Neural cell (in vitro differentiated cells): ENCODE measurements around the gene BRSK2.
"Not testable (repeated sequence)": the region's sequence is repeated elsewhere in the genome, so short reads cannot be mapped to it uniquely, and the experiment has no call there.

Experiments
- CTCF ChIP-seq: fragments of 450-650 bp; IDR thresholded peaks from 2 replicates; pipeline ENCODE4 v1.5.1; 2014; ENCODE audit warnings: antibody characterized with exemption, mild to moderate bottlenecking, moderate library complexity; ENCODE audit not compliant: poor library complexity, severe bottlenecking
- EP300 ChIP-seq: fragments of 450-650 bp; conservative IDR thresholded peaks from 2 replicates; pipeline ENCODE4 v1.6.1; 2014; ENCODE audit warnings: antibody characterized with exemption, mild to moderate bottlenecking, moderate library complexity; ENCODE audit not compliant: poor library complexity, severe bottlenecking
- EZH2 ChIP-seq: fragments of 200-600, 300-800 bp; shearing (Covaris generic), sonication (generic); IDR thresholded peaks from 2 replicates; pipeline ENCODE4 v1.6.1; 2014; ENCODE audit warnings: antibody characterized with exemption, low read length, borderline replicate concordance, mild to moderate bottlenecking; ENCODE audit not compliant: insufficient read depth, poor library complexity, severe bottlenecking
- POLR2AphosphoS5 ChIP-seq: IDR thresholded peaks from 2 replicates; pipeline ENCODE4 v1.6.1; 2012
- RAD21 ChIP-seq: fragments of 450-650 bp; conservative IDR thresholded peaks from 2 replicates; pipeline ENCODE4 v1.6.1; 2014; ENCODE audit warnings: antibody characterized with exemption, mild to moderate bottlenecking, moderate library complexity
- REST ChIP-seq: IDR thresholded peaks from 2 replicates; pipeline ENCODE4 v1.6.1; 2012; ENCODE audit warnings: borderline replicate concordance
- SMC3 ChIP-seq: fragments of 450-650 bp; conservative IDR thresholded peaks from 2 replicates; pipeline ENCODE4 v1.6.1; 2014; ENCODE audit warnings: antibody characterized with exemption, mild to moderate bottlenecking, moderate library complexity; ENCODE audit not compliant: poor library complexity

- not testable (repeated sequence) for TF ChIP-seq CTCF, POLR2AphosphoS5, EZH2, RAD21, SMC3, EP300, REST
These were observed 28.6 kb downstream of the BRSK2 start for GRCh38 chr11:1418192-1418795.
